SK-N-SH (cell line): ENCODE measurements around the gene MSL3B.

Experiments used
- CTCF ChIA-PET: fragments of 300-600, 350-600 bp; formaldehyde crosslinking; extraction: SDS; loops from one replicate; lab custom pipeline; 2021; lab: Yijun Ruan, JAX
- POLR2A ChIA-PET: fragments of 350-600 bp; sonication (Branson Sonifier 250); formaldehyde crosslinking; extraction: SDS; loops from one replicate; lab custom pipeline; 2020; ENCODE audit warnings: antibody characterized with exemption, inconsistent platforms; lab: Yijun Ruan, JAX
- DNase-seq: peaks from one replicate; pipeline ENCODE4 v3.0.0; 2012
- H2AFZ ChIP-seq: fragments of 200-600 bp; sonication (generic); 2 replicates; pipeline ENCODE4 v1.8.1; 2016; ENCODE audit warnings: antibody characterized with exemption, mild to moderate bottlenecking, low read depth
- H3F3A ChIP-seq: fragments of 200-600 bp; sonication (generic); replicated peaks from 2 replicates; pipeline ENCODE3; 2016; ENCODE audit warnings: antibody characterized with exemption, mild to moderate bottlenecking; ENCODE audit not compliant: insufficient read depth
- H3K27ac ChIP-seq, 2 experiments: fragments of 200-500 bp in 1 of 2; fragments of 200-600 bp in 1 of 2; sonication (Bioruptor generic) in 1 of 2; sonication (generic), shearing (Covaris generic) in 1 of 2; 2 replicates each; pipeline versions ENCODE4 v1.5.1 to v1.6.1; 2014 to 2016; ENCODE audit warnings: low read depth in 2 of 2, inconsistent platforms in 1 of 2, low read length in 1 of 2, mild to moderate bottlenecking in 1 of 2, mixed read lengths in 1 of 2
- H3K27me3 ChIP-seq: fragments of 200-600 bp; sonication (generic), shearing (Covaris generic); 2 replicates; pipeline ENCODE4 v1.6.1; 2016; ENCODE audit warnings: mixed run types; ENCODE audit not compliant: insufficient read depth
- H3K36me3 ChIP-seq, 2 experiments: fragments of 200-500 bp in 1 of 2; fragments of 200-600 bp in 1 of 2; sonication (Bioruptor generic) in 1 of 2; sonication (generic) in 1 of 2; replicated peaks in 1 of 2; 2 replicates each; pipeline versions ENCODE3 to v1.5.1; 2014 to 2016; ENCODE audit warnings: low read length in 1 of 2, mild to moderate bottlenecking in 1 of 2; ENCODE audit not compliant: insufficient read depth in 2 of 2, control insufficient read depth in 1 of 2
- H3K4me1 ChIP-seq, 2 experiments: fragments of 200-500 bp in 1 of 2; fragments of 200-600 bp in 1 of 2; sonication (Bioruptor generic) in 1 of 2; sonication (generic), shearing (Covaris generic) in 1 of 2; 2 replicates each; pipeline versions ENCODE4 v1.5.1 to v1.6.1; 2014 to 2016; ENCODE audit warnings: low read depth in 1 of 2, low read length in 1 of 2, mixed run types in 1 of 2; ENCODE audit not compliant: insufficient read depth in 2 of 2, control insufficient read depth in 1 of 2
- H3K4me2 ChIP-seq: fragments of 200-600 bp; sonication (generic), shearing (Covaris generic); 2 replicates; pipeline ENCODE4 v1.6.1; 2017; ENCODE audit warnings: mixed run types
- H3K4me3 ChIP-seq, 2 experiments: fragments of 200-500 bp in 1 of 2; fragments of 200-600 bp in 1 of 2; sonication (Bioruptor generic) in 1 of 2; sonication (generic), shearing (Covaris generic) in 1 of 2; 2 replicates each; pipeline versions ENCODE4 v1.5.1 to v1.8.1; 2014 to 2016; ENCODE audit warnings: low read depth in 2 of 2, inconsistent platforms in 1 of 2, low read length in 1 of 2, mild to moderate bottlenecking in 1 of 2, mixed read lengths in 1 of 2, moderate library complexity in 1 of 2
- H3K79me2 ChIP-seq: fragments of 200-600 bp; sonication (generic); 2 replicates; pipeline ENCODE4 v1.8.1; 2017; ENCODE audit warnings: mild to moderate bottlenecking; ENCODE audit not compliant: insufficient read depth
- H3K9ac ChIP-seq: fragments of 200-600 bp; sonication (generic); 2 replicates; pipeline ENCODE4 v1.6.1; 2017; ENCODE audit warnings: mixed run types
- H3K9me2 ChIP-seq: fragments of 200-600 bp; sonication (generic); 2 replicates; pipeline ENCODE4 v1.6.1; 2017; ENCODE audit warnings: mixed run types
- H3K9me3 ChIP-seq: fragments of 200-600 bp; sonication (generic); 2 replicates; pipeline ENCODE4 v1.6.1; 2017; ENCODE audit warnings: mixed run types, mild to moderate bottlenecking, moderate library complexity
- H4K20me1 ChIP-seq: fragments of 200-600 bp; sonication (generic); 2 replicates; pipeline ENCODE4 v1.6.1; 2017; ENCODE audit warnings: mild to moderate bottlenecking, mixed run types; ENCODE audit not compliant: insufficient read depth
- CHD2 ChIP-seq: fragments of 150-350 bp; IDR thresholded peaks from 2 replicates; pipeline ENCODE4 v1.6.1; 2018; ENCODE audit warnings: low read length; ENCODE audit not compliant: partially characterized antibody
- EP300 ChIP-seq, 2 experiments: IDR thresholded peaks; 2 replicates each; pipeline versions ENCODE4 v1.4.0 to v1.6.1; 2012; ENCODE audit warnings: borderline replicate concordance in 1 of 2, low read depth in 1 of 2, low read length in 1 of 2
- FOXJ3 ChIP-seq: sonication (generic); formaldehyde crosslinking; IDR thresholded peaks from 2 replicates; pipeline ENCODE4 v1.5.1; 2020; ENCODE audit warnings: mild to moderate bottlenecking, missing genetic modification reagents
- GABPA ChIP-seq: IDR thresholded peaks from 2 replicates; pipeline ENCODE4 v1.4.0; 2012; ENCODE audit warnings: low read depth, mild to moderate bottlenecking
- JUND ChIP-seq: IDR thresholded peaks from 2 replicates; pipeline ENCODE4 v1.4.0; 2012
- NFIC ChIP-seq: IDR thresholded peaks from 2 replicates; pipeline ENCODE4 v1.4.0; 2012; ENCODE audit warnings: borderline replicate concordance
- POLR2AphosphoS5 ChIP-seq: IDR thresholded peaks from 2 replicates; pipeline ENCODE4 v1.6.1; 2012; ENCODE audit warnings: low read depth, low read length
- RXRA ChIP-seq: IDR thresholded peaks from 2 replicates; pipeline ENCODE4 v1.4.0; 2012; ENCODE audit warnings: low read depth, mild to moderate bottlenecking, borderline replicate concordance
- SMC3 ChIP-seq: IDR thresholded peaks from 2 replicates; pipeline ENCODE4 v1.6.1; 2012; ENCODE audit warnings: low read depth, low read length, improper control_type of control experiment
- TAF1 ChIP-seq: IDR thresholded peaks from 2 replicates; pipeline ENCODE4 v1.6.1; 2012; ENCODE audit warnings: low read depth, mild to moderate bottlenecking, low read length, moderate library complexity, borderline replicate concordance
- YY1 ChIP-seq: IDR thresholded peaks from 2 replicates; pipeline ENCODE4 v1.4.0; 2012; ENCODE audit warnings: low read depth, mild to moderate bottlenecking
- WGBS: methylation state at CpG from one replicate; pipeline ENCODE4 v1.1.6; 2017; ENCODE audit warnings: low lambda C conversion rate; 5-methylcytosine and 5-hydroxymethylcytosine counted together
- TF ChIP-seq, protein P1 (sequence below): IDR thresholded peaks from 2 replicates; pipeline ENCODE4 v1.4.0; 2012; ENCODE audit warnings: low read depth, borderline replicate concordance
- TF ChIP-seq, protein P2 (sequence below): fragments of 200-600 bp; sonication (generic); IDR thresholded peaks from 2 replicates; pipeline ENCODE4 v1.6.1; 2017; ENCODE audit warnings: antibody characterized with exemption, mild to moderate bottlenecking, moderate library complexity

The MSL3B gene

DNA sequence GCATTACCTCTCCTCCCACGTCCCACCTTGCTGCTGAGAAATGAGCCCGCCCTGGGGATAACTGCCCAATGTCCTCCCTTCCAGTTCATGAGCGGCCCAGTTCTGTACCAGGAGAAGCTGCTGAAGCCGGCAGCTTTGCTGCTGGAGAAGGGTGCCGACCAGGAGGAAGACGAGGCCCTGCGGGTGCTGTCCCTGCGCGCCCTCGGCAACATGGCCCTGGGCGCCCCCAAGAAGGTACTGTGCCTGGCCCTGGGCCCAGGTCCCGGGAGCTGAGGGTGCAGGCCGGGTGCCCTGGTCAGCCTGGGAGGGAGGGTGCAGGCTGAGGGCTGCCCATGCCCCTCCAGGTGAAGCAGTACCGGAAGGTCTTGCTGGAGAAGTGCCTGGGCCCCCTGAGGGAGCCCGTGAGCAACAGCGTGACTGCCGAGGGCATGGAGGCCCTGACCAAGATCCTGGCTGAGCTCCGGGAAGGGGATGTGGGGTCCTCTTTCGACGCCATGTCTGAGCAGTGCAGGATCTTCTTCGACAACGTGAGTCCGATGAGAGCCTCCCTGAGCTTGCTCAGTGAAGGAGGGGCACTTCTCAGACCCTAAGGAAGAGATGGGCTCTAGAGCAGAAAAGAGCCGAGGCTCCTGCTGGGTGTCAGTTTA is 39.5 kb downstream of the MSL3B start (continued):
- TF ChIP-seq, protein P1, sequence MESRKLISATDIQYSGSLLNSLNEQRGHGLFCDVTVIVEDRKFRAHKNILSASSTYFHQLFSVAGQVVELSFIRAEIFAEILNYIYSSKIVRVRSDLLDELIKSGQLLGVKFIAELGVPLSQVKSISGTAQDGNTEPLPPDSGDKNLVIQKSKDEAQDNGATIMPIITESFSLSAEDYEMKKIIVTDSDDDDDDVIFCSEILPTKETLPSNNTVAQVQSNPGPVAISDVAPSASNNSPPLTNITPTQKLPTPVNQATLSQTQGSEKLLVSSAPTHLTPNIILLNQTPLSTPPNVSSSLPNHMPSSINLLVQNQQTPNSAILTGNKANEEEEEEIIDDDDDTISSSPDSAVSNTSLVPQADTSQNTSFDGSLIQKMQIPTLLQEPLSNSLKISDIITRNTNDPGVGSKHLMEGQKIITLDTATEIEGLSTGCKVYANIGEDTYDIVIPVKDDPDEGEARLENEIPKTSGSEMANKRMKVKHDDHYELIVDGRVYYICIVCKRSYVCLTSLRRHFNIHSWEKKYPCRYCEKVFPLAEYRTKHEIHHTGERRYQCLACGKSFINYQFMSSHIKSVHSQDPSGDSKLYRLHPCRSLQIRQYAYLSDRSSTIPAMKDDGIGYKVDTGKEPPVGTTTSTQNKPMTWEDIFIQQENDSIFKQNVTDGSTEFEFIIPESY = no peak
- TF ChIP-seq, protein P2, sequence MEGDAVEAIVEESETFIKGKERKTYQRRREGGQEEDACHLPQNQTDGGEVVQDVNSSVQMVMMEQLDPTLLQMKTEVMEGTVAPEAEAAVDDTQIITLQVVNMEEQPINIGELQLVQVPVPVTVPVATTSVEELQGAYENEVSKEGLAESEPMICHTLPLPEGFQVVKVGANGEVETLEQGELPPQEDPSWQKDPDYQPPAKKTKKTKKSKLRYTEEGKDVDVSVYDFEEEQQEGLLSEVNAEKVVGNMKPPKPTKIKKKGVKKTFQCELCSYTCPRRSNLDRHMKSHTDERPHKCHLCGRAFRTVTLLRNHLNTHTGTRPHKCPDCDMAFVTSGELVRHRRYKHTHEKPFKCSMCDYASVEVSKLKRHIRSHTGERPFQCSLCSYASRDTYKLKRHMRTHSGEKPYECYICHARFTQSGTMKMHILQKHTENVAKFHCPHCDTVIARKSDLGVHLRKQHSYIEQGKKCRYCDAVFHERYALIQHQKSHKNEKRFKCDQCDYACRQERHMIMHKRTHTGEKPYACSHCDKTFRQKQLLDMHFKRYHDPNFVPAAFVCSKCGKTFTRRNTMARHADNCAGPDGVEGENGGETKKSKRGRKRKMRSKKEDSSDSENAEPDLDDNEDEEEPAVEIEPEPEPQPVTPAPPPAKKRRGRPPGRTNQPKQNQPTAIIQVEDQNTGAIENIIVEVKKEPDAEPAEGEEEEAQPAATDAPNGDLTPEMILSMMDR = no peak
- no peak for TF ChIP-seq EP300 (IDR thresholded peaks at IDR 0.05; ENCODE audit: borderline replicate concordance in 1 of 2, low read depth in 1 of 2, low read length in 1 of 2)
- TF ChIP-seq CHD2 = no peak
- no peak for TF ChIP-seq RXRA
- no peak for TF ChIP-seq YY1
- TF ChIP-seq, all 33 proteins: peak for 0

DNA sequence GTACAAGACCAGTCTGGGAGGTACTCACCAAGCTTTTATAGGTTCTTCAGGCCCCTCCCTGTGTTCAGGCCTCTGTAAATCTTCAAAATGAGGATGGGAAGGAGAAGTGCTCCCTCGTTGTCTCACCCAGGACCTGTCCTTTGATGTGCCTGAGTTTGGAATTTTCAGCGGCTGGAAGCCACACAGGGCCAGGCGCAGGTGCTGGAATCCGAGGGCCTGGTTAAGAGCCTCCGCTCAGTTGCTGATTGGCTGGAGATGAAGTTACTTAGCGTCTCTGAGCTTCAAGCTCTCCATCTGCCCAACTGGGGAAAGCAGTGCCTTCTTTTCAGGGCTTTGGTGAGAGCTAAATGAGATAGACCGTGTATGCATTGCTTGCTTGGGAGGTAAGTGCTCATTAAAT is 43.8 kb downstream of the MSL3B start:
- no peaks in the 10 kb centered on the region for H4K20me1 ChIP-seq
- H3K27me3 ChIP-seq = no peaks in the 10 kb centered on the region
- WGBS = 77% methylated on average over 7 of the region's 7 CpGs
- no peak overlapping the region for H3K4me3 ChIP-seq
- no peaks in the 10 kb centered on the region for H3K79me2 ChIP-seq
- H3K9me2 ChIP-seq = no peaks in the 10 kb centered on the region
- CTCF ChIA-PET = interaction anchor here (0.9 kb wide), 1 partner anchor 8 kb away, joined by 4 read pairs; no protein-coding TSS in a partner anchor
- H3F3A ChIP-seq = no peaks in the 10 kb centered on the region
- TF ChIP-seq TAF1 (no peak), NFIC (no peak), FOXJ3 (CRISPR knock-in tag) (no peak), GABPA (no peak)
- H3K27ac ChIP-seq = no peak overlapping the region
- DNase-seq = no peak
- H3K9ac ChIP-seq = no peak overlapping the region
- no peaks in the 10 kb centered on the region for H3K9me3 ChIP-seq
- H3K4me1 ChIP-seq = no peaks in the 10 kb centered on the region
- POLR2A ChIA-PET = no interaction called here
- no peaks in the 10 kb centered on the region for H3K36me3 ChIP-seq
- H3K4me2 ChIP-seq = no peak overlapping the region
- H2AFZ ChIP-seq = no peak overlapping the region

DNA sequence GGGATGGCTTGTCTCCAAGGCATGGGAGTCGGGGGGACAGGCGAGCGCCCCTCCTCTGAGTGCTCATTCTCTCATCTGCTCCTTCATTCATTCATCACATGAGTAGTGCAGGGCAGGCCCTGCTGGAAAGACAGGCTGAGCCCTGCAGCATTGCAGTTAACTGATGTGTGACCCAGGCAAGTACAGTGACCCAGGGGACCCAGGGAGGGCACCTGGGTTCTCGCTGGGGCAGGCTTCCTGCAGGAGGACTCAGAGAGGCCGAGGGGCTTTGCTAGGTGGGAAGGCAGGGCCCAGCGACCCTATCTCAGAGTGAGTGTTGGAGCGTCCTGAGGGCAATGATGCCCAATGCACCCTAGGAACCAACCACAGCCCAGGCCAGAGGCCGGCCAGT is 44.5 kb downstream of the MSL3B start:
- H3K79me2 ChIP-seq = no peaks in the 10 kb centered on the region
- ChIA-PET POLR2A (no interaction called here), CTCF (interaction anchor here (0.9 kb wide), 1 partner anchor 9 kb away, joined by 4 read pairs; no protein-coding TSS in a partner anchor)
- H3K9me3 ChIP-seq = no peaks in the 10 kb centered on the region
- no peak overlapping the region for H3K27ac ChIP-seq
- H3K4me3 ChIP-seq = no peak overlapping the region
- H3K4me2 ChIP-seq = no peak overlapping the region
- no peaks in the 10 kb centered on the region for H3K9me2 ChIP-seq
- H3K9ac ChIP-seq = no peak overlapping the region
- TF ChIP-seq TAF1 = no peak
- TF ChIP-seq POLR2AphosphoS5 = no peak
- no peak for TF ChIP-seq SMC3
- TF ChIP-seq JUND = no peak
- no peak for TF ChIP-seq GABPA
- no peak for TF ChIP-seq CHD2
- TF ChIP-seq, all 33 proteins: peak for 0
- 76% methylated on average over 5 of the region's 8 CpGs for WGBS
- Histone ChIP-seq H3K27me3 (no peaks in the 10 kb centered on the region), H4K20me1 (no peaks in the 10 kb centered on the region), H3K36me3 (no peaks in the 10 kb centered on the region), H3K4me1 (no peaks in the 10 kb centered on the region), H2AFZ (no peak overlapping the region), H3F3A (no peaks in the 10 kb centered on the region)
- DNase-seq = no peak
